Measurements from ENCODE around the gene RBFOX2. TPM values are rescaled to one million over a fixed set of nuclear protein-coding genes. Genes with fewer than 3 reads are reported as not detected.

Gene RBFOX2
- total RNA-seq, 2 experiments from 2014 or later: 1.9 to 2.4 TPM

DNA sequence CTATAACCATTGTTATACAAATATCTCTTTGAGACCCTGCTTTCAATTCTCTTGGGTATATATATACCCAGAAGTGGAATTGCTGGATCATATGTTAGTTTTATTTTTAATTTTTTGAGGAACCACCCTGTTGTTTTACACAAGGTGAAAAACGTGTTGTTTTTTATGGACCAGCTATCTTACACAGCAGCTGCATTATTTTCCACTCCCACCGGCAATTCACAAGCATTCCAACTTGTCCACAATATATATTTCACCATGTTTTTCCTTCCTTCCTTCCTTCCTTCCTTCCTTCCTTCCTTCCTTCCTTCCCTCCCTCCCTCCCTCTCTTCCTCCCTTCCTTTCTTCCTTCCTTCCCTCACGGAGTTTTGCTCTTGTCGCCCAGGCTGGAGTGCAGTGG is 317.3 kb downstream of the RBFOX2 start:
- TF ChIP-seq, protein P1, sequence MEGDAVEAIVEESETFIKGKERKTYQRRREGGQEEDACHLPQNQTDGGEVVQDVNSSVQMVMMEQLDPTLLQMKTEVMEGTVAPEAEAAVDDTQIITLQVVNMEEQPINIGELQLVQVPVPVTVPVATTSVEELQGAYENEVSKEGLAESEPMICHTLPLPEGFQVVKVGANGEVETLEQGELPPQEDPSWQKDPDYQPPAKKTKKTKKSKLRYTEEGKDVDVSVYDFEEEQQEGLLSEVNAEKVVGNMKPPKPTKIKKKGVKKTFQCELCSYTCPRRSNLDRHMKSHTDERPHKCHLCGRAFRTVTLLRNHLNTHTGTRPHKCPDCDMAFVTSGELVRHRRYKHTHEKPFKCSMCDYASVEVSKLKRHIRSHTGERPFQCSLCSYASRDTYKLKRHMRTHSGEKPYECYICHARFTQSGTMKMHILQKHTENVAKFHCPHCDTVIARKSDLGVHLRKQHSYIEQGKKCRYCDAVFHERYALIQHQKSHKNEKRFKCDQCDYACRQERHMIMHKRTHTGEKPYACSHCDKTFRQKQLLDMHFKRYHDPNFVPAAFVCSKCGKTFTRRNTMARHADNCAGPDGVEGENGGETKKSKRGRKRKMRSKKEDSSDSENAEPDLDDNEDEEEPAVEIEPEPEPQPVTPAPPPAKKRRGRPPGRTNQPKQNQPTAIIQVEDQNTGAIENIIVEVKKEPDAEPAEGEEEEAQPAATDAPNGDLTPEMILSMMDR (IDR thresholded peaks at IDR 0.05): no peak
- H3K27me3 ChIP-seq (ENCODE audit: control insufficient read depth in 1 of 2, insufficient read depth in 2 of 2, low read length in 2 of 2): no peaks in the 10 kb centered on the region
- no peaks in the 10 kb centered on the region for H3K4me1 Mint-ChIP-seq (ENCODE audit: low read depth)
- no peak overlapping the region for H3K4me3 Mint-ChIP-seq
- H3K4me1 ChIP-seq (ENCODE audit: insufficient read depth, low read length): no peaks in the 10 kb centered on the region
- DNase-seq: no peak
- no peak overlapping the region for H3K4me3 ChIP-seq (ENCODE audit: low read length)
- H3K27ac ChIP-seq (ENCODE audit: low read depth in 1 of 2, low read length in 2 of 2): no peak overlapping the region
- CTCF ChIA-PET: no interaction called here
- H3K9me3 Mint-ChIP-seq: peaks cover 7% of the 10 kb centered on the region
- no peak overlapping the region for H3K27ac Mint-ChIP-seq
- no peak for ATAC-seq (ENCODE audit: poor library complexity)
- peaks cover 5 to 6% of the 10 kb centered on the region in 2 experiments for H3K9me3 ChIP-seq (ENCODE audit: control insufficient read depth in 1 of 2, insufficient read depth in 1 of 2, low read length in 2 of 2)
- POLR2A ChIA-PET: interaction anchor here (0.6 kb wide), 1 partner anchor 35 kb away, joined by 3 read pairs; no protein-coding TSS in a partner anchor
- intact Hi-C loops (cut with DNase I, micrococcal nuclease): no loop called here
- H3K36me3 ChIP-seq (ENCODE audit: insufficient read depth, low read length): no peaks in the 10 kb centered on the region
- peaks cover 10% of the 10 kb centered on the region for H3K27me3 Mint-ChIP-seq
- H3K36me3 Mint-ChIP-seq (ENCODE audit: low read depth): no peaks in the 10 kb centered on the region

DNA sequence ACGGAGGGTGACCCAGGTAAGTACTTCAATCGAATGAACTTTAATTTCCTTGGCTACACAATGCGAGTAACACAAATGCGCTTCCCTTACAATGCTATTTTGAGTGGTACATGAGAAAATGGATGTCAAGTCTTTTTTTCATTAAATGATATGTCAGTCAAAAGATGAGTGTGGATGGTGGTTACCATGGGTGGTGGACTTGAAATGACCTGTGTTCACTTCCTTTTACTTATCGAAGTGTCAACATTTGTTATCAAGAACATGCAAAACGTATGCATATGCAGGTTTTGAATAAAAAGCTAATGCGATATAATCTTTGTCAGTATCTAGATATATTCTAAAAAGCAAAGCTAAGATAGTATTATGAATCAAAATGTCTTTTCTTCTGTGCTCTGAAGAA is 319.7 kb downstream of the RBFOX2 start:
- H3K27me3 Mint-ChIP-seq: no peaks in the 10 kb centered on the region
- Histone ChIP-seq H3K27me3 (ENCODE audit: control insufficient read depth in 1 of 2, insufficient read depth in 2 of 2, low read length in 2 of 2) (no peaks in the 10 kb centered on the region), H3K27ac (ENCODE audit: low read depth in 1 of 2, low read length in 2 of 2) (no peak overlapping the region), H3K36me3 (ENCODE audit: insufficient read depth, low read length) (no peaks in the 10 kb centered on the region), H3K4me1 (ENCODE audit: insufficient read depth, low read length) (no peaks in the 10 kb centered on the region), H3K9me3 (ENCODE audit: control insufficient read depth in 1 of 2, insufficient read depth in 1 of 2, low read length in 2 of 2) (peaks cover 5 to 6% of the 10 kb centered on the region in 2 experiments), H3K4me3 (ENCODE audit: low read length) (no peak overlapping the region)
- H3K27ac Mint-ChIP-seq: no peak overlapping the region
- H3K4me3 Mint-ChIP-seq: no peak overlapping the region
- H3K9me3 Mint-ChIP-seq: peaks cover 7% of the 10 kb centered on the region
- TF ChIP-seq, protein P1 (IDR thresholded peaks at IDR 0.05): no peak
- H3K4me1 Mint-ChIP-seq (ENCODE audit: low read depth): no peaks in the 10 kb centered on the region
- ChIA-PET POLR2A (no interaction called here), CTCF (no interaction called here)
- no peaks in the 10 kb centered on the region for H3K36me3 Mint-ChIP-seq (ENCODE audit: low read depth)
- no peak for DNase-seq
- ATAC-seq (ENCODE audit: poor library complexity): no peak
- intact Hi-C loops (cut with DNase I, micrococcal nuclease): no loop called here

- Mint-ChIP-seq H3K9me3 (peaks cover 4% of the 10 kb centered on the region), H3K36me3 (ENCODE audit: low read depth) (no peaks in the 10 kb centered on the region), H3K27ac (no peak overlapping the region), H3K4me3 (no peak overlapping the region), H3K27me3 (no peaks in the 10 kb centered on the region), H3K4me1 (ENCODE audit: low read depth) (no peaks in the 10 kb centered on the region)
- TF ChIP-seq, protein P1 (IDR thresholded peaks at IDR 0.05): no peak
- H3K27me3 ChIP-seq (ENCODE audit: control insufficient read depth in 1 of 2, insufficient read depth in 2 of 2, low read length in 2 of 2): no peaks in the 10 kb centered on the region
- ATAC-seq (ENCODE audit: poor library complexity) (no peak), DNase-seq (no peak)
- no peaks in the 10 kb centered on the region for H3K4me1 ChIP-seq (ENCODE audit: insufficient read depth, low read length)
- CTCF ChIA-PET: no interaction called here
- H3K4me3 ChIP-seq (ENCODE audit: low read length): no peak overlapping the region
- no peaks in the 10 kb centered on the region for H3K36me3 ChIP-seq (ENCODE audit: insufficient read depth, low read length)
- intact Hi-C loops (cut with DNase I, micrococcal nuclease): no loop called here
- no peak overlapping the region for H3K27ac ChIP-seq (ENCODE audit: low read depth in 1 of 2, low read length in 2 of 2)
- POLR2A ChIA-PET: interaction anchor here (0.6 kb wide), 1 partner anchor 42 kb away, joined by 4 read pairs; no protein-coding TSS in a partner anchor
- H3K9me3 ChIP-seq (ENCODE audit: control insufficient read depth in 1 of 2, insufficient read depth in 1 of 2, low read length in 2 of 2): peaks cover 5% of the 10 kb centered on the region in 2 experiments
These were observed 320.2 kb downstream of the RBFOX2 start for GRCh38 chr22:35708453-35708852.
